CD4-positive, alpha-beta T cell treated with Interferon gamma for 1 hour (primary cell): Measurements from ENCODE around the gene ZFAND3.

Source experiments
- DNase-seq: peaks from one replicate; pipeline ENCODE4 v3.0.0-alpha.2; 2020

The ZFAND3 gene

GRCh38 chr6:37819177-37819801 lies at the start of gene ZFAND3:
Gene ZFAND3, plus strand, starts transcription at chr6:37819727. Its CDS starts 219 bp downstream, at chr6:37819946.
- DNase-seq: peak; percentile 92

GRCh38 chr6:37774028-37774680 lies 45.4 kb upstream of the ZFAND3 start:
- no peak for DNase-seq

GRCh38 chr6:37776566-37776965 lies 43.0 kb upstream of the ZFAND3 start:
- no peak for DNase-seq

GRCh38 chr6:37777272-37777834 lies 42.2 kb upstream of the ZFAND3 start:
- no peak for DNase-seq

GRCh38 chr6:37779111-37779800 lies 40.3 kb upstream of the ZFAND3 start:
- DNase-seq: no peak

GRCh38 chr6:37779902-37780628 lies 39.5 kb upstream of the ZFAND3 start:
- no peak for DNase-seq

- DNase-seq: no peak
Observed at GRCh38 chr6:37781788-37782187, 37.7 kb upstream of the ZFAND3 start.

- no peak for DNase-seq
Observed at GRCh38 chr6:37783025-37783855, 36.3 kb upstream of the ZFAND3 start.

GRCh38 chr6:37783856-37784584 lies 35.5 kb upstream of the ZFAND3 start:
- DNase-seq: no peak

GRCh38 chr6:37784585-37784967 lies 35.0 kb upstream of the ZFAND3 start:
- no peak for DNase-seq

GRCh38 chr6:37785002-37785662 lies 34.4 kb upstream of the ZFAND3 start:
- no peak for DNase-seq

- DNase-seq: no peak
Observed at GRCh38 chr6:37785663-37786270, 33.8 kb upstream of the ZFAND3 start.

- no peak for DNase-seq
Observed at GRCh38 chr6:37787216-37787615, 32.3 kb upstream of the ZFAND3 start.

GRCh38 chr6:37788259-37788658 lies 31.3 kb upstream of the ZFAND3 start:
- DNase-seq: no peak

- DNase-seq: peak; percentile 82
Observed at GRCh38 chr6:37791156-37791919, 28.2 kb upstream of the ZFAND3 start.

GRCh38 chr6:37792457-37793033 lies 27.0 kb upstream of the ZFAND3 start:
- DNase-seq: no peak

- DNase-seq: no peak
Observed at GRCh38 chr6:37793067-37793466, 26.5 kb upstream of the ZFAND3 start.

- no peak for DNase-seq
Observed at GRCh38 chr6:37794825-37795224, 24.7 kb upstream of the ZFAND3 start.
